ENCODE results near the gene ZBTB17. TPM values are rescaled to one million over a fixed set of nuclear protein-coding genes. Genes with fewer than 3 reads are reported as not detected.
A peak's percentile ranks its signal among the peaks of the same experiment; 100 is the strongest.

ZBTB17 gene
- total RNA-seq, 3 donors from 2014 or later: 74.2 to 86.9 (median 81.1) TPM

DNA sequence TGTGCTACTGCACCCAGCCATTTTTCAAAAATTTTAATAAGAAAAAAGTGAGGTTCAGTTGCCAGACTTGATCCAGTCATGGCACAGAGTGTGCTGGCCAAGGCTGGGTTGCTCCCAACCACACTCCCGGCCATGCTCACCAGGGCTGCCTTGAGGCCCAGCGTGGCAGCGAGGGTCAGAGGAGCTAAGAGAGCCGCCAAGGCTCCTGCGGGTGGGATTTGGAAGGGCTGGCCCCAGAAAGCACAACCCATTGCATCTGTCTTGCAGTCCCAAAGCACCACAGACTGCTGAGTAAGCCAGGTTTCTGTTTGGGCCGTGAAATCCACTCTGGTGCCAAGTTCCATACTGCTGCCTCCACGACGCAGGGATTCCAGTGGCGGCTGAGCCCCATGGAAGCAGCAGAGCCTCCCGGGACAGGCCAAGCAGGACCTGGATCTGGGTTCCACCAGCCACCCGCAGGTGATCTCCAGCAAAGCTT lies 22.6 kb downstream of the ZBTB17 start:
- DNase-seq (no peak), ATAC-seq (no peak)
- no peaks in the 10 kb centered on the region for H3K27me3 Mint-ChIP-seq (ENCODE audit: low read depth)
- peaks cover 41% of the 10 kb centered on the region for H3K36me3 Mint-ChIP-seq (ENCODE audit: insufficient read depth)
- no peak overlapping the region for H3K4me3 Mint-ChIP-seq
- no peaks in the 10 kb centered on the region for H3K9me3 Mint-ChIP-seq
- H3K4me1 Mint-ChIP-seq (ENCODE audit: low read depth): peaks cover 92% of the 10 kb centered on the region

DNA sequence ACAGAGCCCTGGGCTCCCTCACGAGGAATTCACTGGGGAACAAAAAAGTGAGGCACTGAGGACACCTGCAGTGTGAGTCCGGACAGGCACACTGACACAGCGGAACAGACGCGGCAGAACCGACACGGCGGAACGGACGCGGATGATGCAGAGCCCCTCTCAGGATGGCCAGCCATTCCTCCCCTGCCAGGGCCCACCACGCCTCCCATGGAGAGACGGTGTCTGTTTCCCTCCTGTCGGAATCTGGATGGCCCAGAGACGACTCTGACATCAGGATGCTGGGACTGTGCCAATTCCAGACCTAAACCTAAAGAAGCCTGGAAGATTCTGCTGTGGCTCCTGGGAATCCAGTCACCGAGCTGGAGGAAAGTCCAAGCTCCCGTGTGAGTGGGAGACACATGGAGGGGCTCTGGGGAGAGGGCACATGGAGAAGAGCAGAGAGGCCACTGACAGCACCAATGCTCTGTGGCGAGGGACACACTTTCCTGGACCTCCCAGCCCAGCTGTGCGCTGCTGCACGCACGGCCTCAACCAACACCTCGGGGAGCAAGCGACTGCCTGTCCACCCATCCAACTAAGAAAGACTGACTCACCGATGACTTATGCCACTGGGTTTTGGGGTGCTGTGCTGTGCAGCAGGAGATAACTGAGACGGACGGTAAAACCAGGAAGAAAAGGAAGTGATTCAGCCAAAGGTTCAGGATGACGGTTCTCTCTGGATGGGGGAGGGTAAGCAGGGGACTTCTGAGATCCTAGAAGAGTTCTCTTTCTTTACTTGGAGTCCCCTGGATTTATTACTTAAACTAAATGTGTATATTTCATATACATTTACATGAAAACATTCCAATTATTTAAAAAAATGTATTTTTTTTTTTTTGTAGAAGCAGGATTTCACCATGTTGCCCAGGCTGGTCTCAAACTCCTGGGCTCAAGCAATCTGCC lies 23.3 kb downstream of the ZBTB17 start:
- peaks cover 92% of the 10 kb centered on the region for H3K4me1 Mint-ChIP-seq (ENCODE audit: low read depth)
- DNase-seq (no peak), ATAC-seq (no peak)
- H3K9me3 Mint-ChIP-seq: no peaks in the 10 kb centered on the region
- peaks cover 43% of the 10 kb centered on the region for H3K36me3 Mint-ChIP-seq (ENCODE audit: insufficient read depth)
- H3K4me3 Mint-ChIP-seq: peak overlapping the region; percentile 54
- no peaks in the 10 kb centered on the region for H3K27me3 Mint-ChIP-seq (ENCODE audit: low read depth)

GRCh38 chr1:15951341-15952153 lies 24.4 kb downstream of the ZBTB17 start:
- Mint-ChIP-seq H3K9me3 (no peaks in the 10 kb centered on the region), H3K4me1 (ENCODE audit: low read depth) (peaks cover 87% of the 10 kb centered on the region), H3K27me3 (ENCODE audit: low read depth) (no peaks in the 10 kb centered on the region), H3K36me3 (ENCODE audit: insufficient read depth) (peaks cover 39% of the 10 kb centered on the region), H3K4me3 (peak overlapping the region; percentile 71)
- DNase-seq: peak; percentile 44
- peak; percentile 6 to 12 for ATAC-seq

GRCh38 chr1:15950763-15951295 lies 25.1 kb downstream of the ZBTB17 start:
- Mint-ChIP-seq H3K4me3 (peak overlapping the region; percentile 71), H3K9me3 (no peaks in the 10 kb centered on the region), H3K36me3 (ENCODE audit: insufficient read depth) (peaks cover 36% of the 10 kb centered on the region), H3K4me1 (ENCODE audit: low read depth) (peaks cover 83% of the 10 kb centered on the region), H3K27me3 (ENCODE audit: low read depth) (no peaks in the 10 kb centered on the region)
- peak; percentile 86 for DNase-seq
- peak; percentile 12 to 16 for ATAC-seq

DNA sequence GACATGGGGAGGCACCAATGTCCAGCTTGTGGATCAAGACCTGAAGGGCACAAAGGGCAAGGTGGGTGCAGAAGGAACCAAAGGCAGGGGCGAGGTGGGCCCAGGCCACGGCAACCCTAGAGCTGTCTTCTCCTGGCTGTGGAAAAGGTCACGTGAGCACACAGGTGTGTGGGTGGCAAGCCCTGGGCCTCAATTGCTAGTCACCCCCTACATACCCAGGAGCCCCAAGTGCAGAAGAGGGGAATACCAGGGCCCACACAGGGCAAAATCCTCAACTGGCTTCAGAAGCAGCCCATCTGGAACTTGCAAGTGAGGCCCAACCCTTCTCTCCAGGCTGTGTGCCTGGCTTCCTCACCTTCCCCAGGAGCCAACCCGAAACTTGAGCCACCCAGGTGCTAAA lies 25.6 kb downstream of the ZBTB17 start:
- Mint-ChIP-seq H3K27me3 (ENCODE audit: low read depth) (no peaks in the 10 kb centered on the region), H3K36me3 (ENCODE audit: insufficient read depth) (peaks cover 36% of the 10 kb centered on the region)

GRCh38 chr1:15949453-15950245 lies 26.3 kb downstream of the ZBTB17 start:
- DNase-seq: peak; percentile 88
- Mint-ChIP-seq H3K36me3 (ENCODE audit: insufficient read depth) (peaks cover 32% of the 10 kb centered on the region), H3K9me3 (no peaks in the 10 kb centered on the region), H3K4me3 (peak overlapping the region; percentile 71), H3K27me3 (ENCODE audit: low read depth) (no peaks in the 10 kb centered on the region), H3K4me1 (ENCODE audit: low read depth) (peaks cover 74% of the 10 kb centered on the region)
- ATAC-seq: peak; percentile 79

More for the DNA sequence above, 25.6 kb downstream of the ZBTB17 start:
- ATAC-seq (peak; percentile 42 to 44), DNase-seq (peak; percentile 58)
- H3K9me3 Mint-ChIP-seq: no peaks in the 10 kb centered on the region
- peaks cover 78% of the 10 kb centered on the region for H3K4me1 Mint-ChIP-seq (ENCODE audit: low read depth)
- peak overlapping the region; percentile 71 for H3K4me3 Mint-ChIP-seq

GRCh38 chr1:15948595-15949452 lies 27.1 kb downstream of the ZBTB17 start:
- ATAC-seq (peak; percentile 9 to 12), DNase-seq (peak; percentile 51)
- Mint-ChIP-seq H3K9me3 (no peaks in the 10 kb centered on the region), H3K27me3 (ENCODE audit: low read depth) (no peaks in the 10 kb centered on the region), H3K36me3 (ENCODE audit: insufficient read depth) (peaks cover 31% of the 10 kb centered on the region), H3K4me1 (ENCODE audit: low read depth) (peaks cover 65% of the 10 kb centered on the region), H3K4me3 (peak overlapping the region; percentile 71)

DNA sequence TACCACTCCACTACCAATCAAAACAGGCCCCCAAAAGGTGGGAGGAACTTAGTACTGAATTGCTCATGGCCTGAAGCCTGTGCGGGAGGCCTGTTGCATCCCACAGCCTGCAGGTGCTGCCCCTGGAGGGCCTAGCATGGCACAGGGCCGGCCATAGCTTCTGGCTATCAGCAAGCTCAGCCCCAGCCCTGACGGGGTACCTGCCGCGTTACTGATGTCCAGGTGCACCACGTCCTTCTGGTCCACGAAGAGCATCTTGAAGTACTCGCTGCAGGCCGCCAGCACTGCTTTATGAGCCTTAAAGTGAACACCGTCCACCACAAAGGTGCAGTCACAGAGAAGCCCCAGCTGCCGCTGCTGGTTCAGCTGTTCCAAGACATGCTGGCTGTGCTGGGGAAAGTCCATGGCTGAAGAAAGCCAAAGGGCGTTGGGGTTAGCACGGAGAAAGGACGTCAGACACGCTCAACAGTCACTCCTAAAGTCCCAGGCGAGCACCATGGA lies 27.8 kb downstream of the ZBTB17 start:
- DNase-seq (no peak), ATAC-seq (no peak)
- peaks cover 27% of the 10 kb centered on the region for H3K36me3 Mint-ChIP-seq (ENCODE audit: insufficient read depth)
- H3K9me3 Mint-ChIP-seq: no peaks in the 10 kb centered on the region
- H3K4me3 Mint-ChIP-seq: peak overlapping the region; percentile 42
- H3K27me3 Mint-ChIP-seq (ENCODE audit: low read depth): no peaks in the 10 kb centered on the region
- H3K4me1 Mint-ChIP-seq (ENCODE audit: low read depth): peaks cover 59% of the 10 kb centered on the region

DNA sequence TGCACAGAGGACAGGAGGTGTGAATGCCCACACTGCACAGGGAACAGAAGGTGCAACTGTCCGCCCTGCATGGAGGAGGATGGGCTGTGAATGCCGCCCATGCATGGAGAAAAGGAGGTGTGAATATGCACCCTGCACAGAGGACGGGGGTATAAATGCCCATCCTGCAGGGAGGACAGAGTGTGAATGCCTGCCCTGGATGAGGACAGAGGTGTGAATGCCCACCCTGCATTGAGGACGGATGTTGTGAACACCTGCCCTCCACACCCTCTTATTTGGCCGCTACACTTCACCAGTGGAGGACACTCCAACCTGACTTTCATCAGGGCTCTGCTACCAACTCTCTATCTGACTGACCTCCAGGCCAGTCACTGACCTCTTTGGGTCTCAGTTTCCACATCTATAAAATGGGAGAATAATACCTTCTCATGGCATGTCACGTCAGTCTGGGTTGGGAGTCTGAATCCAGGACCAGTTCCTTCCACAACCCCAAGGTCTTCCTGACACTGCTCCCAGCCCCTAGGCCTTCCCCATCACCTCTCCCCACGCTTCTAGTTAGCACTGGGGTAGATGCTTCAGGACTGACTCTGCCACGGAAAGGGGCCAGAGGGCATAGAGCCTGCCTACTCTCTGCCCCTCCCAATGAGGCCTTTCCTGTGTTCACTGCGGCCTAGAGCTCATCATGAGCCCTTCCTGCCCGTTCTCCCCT lies 28.4 kb downstream of the ZBTB17 start:
- Mint-ChIP-seq H3K27me3 (ENCODE audit: low read depth) (no peaks in the 10 kb centered on the region), H3K9me3 (no peaks in the 10 kb centered on the region), H3K36me3 (ENCODE audit: insufficient read depth) (peaks cover 25% of the 10 kb centered on the region), H3K4me3 (peak overlapping the region; percentile 42), H3K4me1 (ENCODE audit: low read depth) (peaks cover 55% of the 10 kb centered on the region)
- ATAC-seq (no peak), DNase-seq (no peak)

DNA sequence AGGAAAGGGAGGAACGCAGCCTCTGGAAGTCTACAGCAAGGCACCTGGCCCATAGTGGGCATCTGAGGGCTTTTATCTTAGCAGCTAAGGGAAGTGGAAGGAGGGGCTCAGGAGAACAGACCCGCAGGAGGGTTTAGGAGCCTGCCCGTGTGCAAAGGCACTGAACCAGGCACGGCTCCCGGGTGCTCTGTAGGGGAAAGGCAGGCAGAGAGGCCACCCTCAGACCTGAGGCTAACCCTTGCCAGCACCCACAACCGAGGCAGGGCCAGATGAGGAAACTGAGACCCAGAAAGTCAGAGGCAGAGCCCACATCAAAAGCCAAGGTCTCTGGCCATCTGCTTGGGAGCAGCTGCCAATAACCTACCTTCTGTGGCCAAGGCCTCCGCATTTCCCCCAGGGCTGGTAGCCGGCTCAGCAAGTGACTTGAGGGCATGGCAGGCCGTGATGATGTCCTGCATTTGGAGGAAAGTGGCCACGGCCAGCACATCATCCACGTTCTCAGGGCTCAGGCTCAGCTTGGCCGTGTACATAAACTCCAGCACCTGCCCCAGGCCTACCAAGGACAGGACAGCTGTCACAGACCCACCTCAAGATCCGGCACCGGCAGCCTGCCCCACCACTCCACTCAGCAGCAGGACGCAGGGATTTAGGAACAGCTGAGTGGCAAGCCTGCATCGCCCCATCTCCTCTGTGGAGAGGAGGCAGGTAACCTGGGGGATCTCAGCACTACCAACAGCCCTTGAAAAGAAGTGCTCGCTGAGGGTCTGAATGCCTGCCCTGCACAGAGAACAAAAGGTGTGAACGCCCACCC lies 29.1 kb downstream of the ZBTB17 start:
- Mint-ChIP-seq H3K27me3 (ENCODE audit: low read depth) (no peaks in the 10 kb centered on the region), H3K4me1 (ENCODE audit: low read depth) (peaks cover 47% of the 10 kb centered on the region), H3K4me3 (no peak overlapping the region), H3K9me3 (no peaks in the 10 kb centered on the region), H3K36me3 (ENCODE audit: insufficient read depth) (peaks cover 22% of the 10 kb centered on the region)
- no peak for DNase-seq
- no peak for ATAC-seq

DNA sequence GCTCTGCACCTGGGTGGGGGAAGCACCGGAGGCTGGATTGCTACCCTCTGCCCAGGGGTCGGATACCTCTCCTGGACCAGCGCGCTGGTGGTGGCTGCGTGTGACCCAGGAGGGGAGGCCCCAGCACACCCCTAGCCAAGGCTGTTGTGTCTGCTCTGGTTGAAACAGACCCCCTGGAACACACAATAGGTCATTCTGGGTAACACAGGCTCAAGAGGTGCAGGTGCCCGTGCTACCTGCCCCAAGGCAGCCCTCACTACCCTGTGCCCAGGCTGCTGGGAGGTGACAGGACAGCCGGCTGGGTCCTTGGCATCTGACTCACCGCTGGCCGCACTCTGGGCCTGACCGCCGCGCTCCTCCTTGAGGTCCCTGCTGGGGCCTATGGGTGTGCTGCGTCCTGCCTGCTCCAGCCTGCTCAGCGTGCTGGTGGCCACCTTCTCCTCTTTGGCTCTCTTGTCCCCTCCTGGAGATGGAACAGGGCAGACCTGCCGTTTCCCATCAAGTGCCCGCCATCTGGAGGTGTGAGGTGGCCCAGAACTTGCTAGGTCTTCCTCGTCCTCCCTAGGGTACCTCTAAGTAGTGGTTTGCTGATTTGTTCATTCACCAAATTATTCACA lies 30.0 kb downstream of the ZBTB17 start:
- no peak for DNase-seq
- H3K4me3 Mint-ChIP-seq: no peak overlapping the region

More for the DNA sequence above, 30.0 kb downstream of the ZBTB17 start:
- Mint-ChIP-seq H3K9me3 (no peaks in the 10 kb centered on the region), H3K27me3 (ENCODE audit: low read depth) (no peaks in the 10 kb centered on the region), H3K36me3 (ENCODE audit: insufficient read depth) (peaks cover 20% of the 10 kb centered on the region), H3K4me1 (ENCODE audit: low read depth) (peaks cover 39% of the 10 kb centered on the region)
- no peak for ATAC-seq
